ENCODE results near the gene FCER1G. TPM values are rescaled to one million over a fixed set of nuclear protein-coding genes. Genes with fewer than 3 reads are reported as not detected.

FCER1G gene
- 1.1 and 4.3 TPM in 2 replicates for total RNA-seq
- 4.8 and 14.5 TPM in 2 replicates for polyA plus RNA-seq

DNA sequence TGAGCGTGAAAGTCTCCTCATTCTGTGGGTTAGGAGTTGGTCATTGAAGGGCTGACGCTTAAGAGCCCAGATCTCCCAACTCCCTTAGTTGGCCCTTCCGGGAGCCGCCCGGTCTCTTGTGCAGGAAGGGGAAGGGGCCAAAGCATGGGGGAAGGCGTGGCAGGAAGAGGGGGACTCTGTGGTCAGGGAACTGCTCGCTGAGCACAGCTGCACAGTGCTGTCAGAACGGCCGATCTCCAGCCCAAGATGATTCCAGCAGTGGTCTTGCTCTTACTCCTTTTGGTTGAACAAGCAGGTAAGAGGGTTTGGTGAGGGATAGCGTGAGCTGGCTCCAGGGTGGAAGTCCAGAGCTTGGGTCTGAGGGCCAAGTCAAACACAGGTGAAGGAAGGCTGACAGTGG is at the start of gene FCER1G:
TSS of gene FCER1G (plus strand) at position 220 of the 400 bp plus-strand sequence. CDS start at position 247, 27 bp downstream.
- H3K36me3 ChIP-seq (replicated peaks; ENCODE audit: insufficient read depth, low read depth), result peaks cover 10% of the 10 kb centered on the region
- H4K20me1 ChIP-seq (ENCODE audit: insufficient read depth, poor library complexity, severe bottlenecking), result no peaks in the 10 kb centered on the region
- no peak for DNase-seq (ENCODE audit: low spot score)
- peaks cover 30% of the 10 kb centered on the region for H3K4me1 ChIP-seq (ENCODE audit: insufficient read depth)
- WGBS (ENCODE audit: low lambda C conversion rate, missing lambda C conversion rate), result 98% methylated on average over 10 of the region's 10 CpGs
- H3K9me3 ChIP-seq (ENCODE audit: low read depth), result no peaks in the 10 kb centered on the region
- peak within 1 kb of the TSS; percentile 46 for H3K27ac ChIP-seq
- peaks cover 13% of the 10 kb centered on the region for H3K79me2 ChIP-seq
- H2AFZ ChIP-seq, result no peak within 1 kb of the TSS
- H3K27me3 ChIP-seq, result no peaks in the 10 kb centered on the region
- TF ChIP-seq, protein P1, sequence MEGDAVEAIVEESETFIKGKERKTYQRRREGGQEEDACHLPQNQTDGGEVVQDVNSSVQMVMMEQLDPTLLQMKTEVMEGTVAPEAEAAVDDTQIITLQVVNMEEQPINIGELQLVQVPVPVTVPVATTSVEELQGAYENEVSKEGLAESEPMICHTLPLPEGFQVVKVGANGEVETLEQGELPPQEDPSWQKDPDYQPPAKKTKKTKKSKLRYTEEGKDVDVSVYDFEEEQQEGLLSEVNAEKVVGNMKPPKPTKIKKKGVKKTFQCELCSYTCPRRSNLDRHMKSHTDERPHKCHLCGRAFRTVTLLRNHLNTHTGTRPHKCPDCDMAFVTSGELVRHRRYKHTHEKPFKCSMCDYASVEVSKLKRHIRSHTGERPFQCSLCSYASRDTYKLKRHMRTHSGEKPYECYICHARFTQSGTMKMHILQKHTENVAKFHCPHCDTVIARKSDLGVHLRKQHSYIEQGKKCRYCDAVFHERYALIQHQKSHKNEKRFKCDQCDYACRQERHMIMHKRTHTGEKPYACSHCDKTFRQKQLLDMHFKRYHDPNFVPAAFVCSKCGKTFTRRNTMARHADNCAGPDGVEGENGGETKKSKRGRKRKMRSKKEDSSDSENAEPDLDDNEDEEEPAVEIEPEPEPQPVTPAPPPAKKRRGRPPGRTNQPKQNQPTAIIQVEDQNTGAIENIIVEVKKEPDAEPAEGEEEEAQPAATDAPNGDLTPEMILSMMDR (IDR thresholded peaks at IDR 0.05; ENCODE audit: poor library complexity), result no peak
- no peak for TF ChIP-seq EZH2phosphoT487 (IDR thresholded peaks at IDR 0.05; ENCODE audit: low read depth, severe bottlenecking, unreplicated experiment)
- TF ChIP-seq EZH2 (IDR thresholded peaks at IDR 0.05; ENCODE audit: borderline replicate concordance), result no peak
- H3K4me2 ChIP-seq, result no peak within 1 kb of the TSS
- no peaks in the 10 kb centered on the region for H3K9me2 ChIP-seq (replicated peaks; ENCODE audit: insufficient read depth)
- no peak within 1 kb of the TSS for H3K4me3 ChIP-seq

DNA sequence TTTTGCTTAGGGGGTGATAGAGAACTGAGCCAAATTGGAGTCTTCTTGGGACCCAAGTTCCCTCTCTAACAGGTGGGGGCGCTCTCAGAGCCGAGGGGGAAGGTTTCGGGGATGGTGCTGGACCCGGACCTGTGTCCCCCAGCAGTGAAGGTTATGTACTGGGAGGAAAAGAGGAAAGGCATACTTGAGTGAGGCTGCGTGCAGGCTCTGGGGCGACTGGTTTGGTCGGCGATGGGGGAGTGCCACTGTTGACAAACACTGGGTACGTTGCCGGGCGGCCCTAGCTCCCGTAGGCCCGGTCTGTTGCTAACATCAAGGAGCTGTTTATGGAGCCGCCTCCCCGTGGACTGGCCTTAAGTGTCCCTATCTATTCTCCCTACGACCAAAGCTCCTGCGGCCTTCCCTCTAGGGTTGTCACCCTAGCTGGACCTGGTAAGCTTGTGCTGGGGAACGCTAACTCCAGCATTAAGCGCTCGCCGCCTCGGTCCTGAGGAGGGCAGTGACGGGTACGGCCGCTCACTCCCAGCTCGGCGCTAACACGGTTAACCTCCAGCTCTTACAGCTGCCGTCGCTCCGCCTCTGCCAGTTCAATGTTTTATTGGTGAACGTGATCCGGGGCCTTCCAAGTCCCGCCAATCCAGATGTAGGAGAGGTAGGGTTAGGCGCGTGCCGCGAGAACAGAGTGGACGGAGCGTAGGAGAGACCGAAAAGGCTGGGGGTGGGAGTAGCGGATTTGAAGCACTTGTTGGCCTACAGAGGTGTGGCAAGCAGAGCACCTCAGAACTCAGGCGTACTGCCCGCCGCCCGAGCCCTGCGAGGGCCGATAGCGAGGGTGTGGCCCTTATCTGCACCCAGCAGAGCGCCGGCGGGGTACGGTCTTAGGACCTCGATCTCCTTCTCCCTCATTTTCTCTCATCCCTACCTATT is 49.1 kb upstream of the FCER1G start, which contains the start of gene PPOX:
TSS of gene PPOX (plus strand) at position 685 of the 927 bp plus-strand sequence. CDS start 422 bp downstream, outside the sequence.
- Histone ChIP-seq H3K4me3 (peak within 1 kb of the TSS; percentile 47), H4K20me1 (ENCODE audit: insufficient read depth, poor library complexity, severe bottlenecking) (no peaks in the 10 kb centered on the region), H3K27ac (peak within 1 kb of the TSS; percentile 85), H3K36me3 (replicated peaks; ENCODE audit: insufficient read depth, low read depth) (no peaks in the 10 kb centered on the region), H3K4me2 (peak within 1 kb of the TSS; percentile 74), H3K9me2 (replicated peaks; ENCODE audit: insufficient read depth) (no peaks in the 10 kb centered on the region), H3K4me1 (ENCODE audit: insufficient read depth) (peaks cover 11% of the 10 kb centered on the region), H3K27me3 (no peaks in the 10 kb centered on the region), H3K79me2 (peaks cover 6% of the 10 kb centered on the region), H2AFZ (peak within 1 kb of the TSS; percentile 74), H3K9me3 (ENCODE audit: low read depth) (no peaks in the 10 kb centered on the region)
- TF ChIP-seq, protein P1 (IDR thresholded peaks at IDR 0.05; ENCODE audit: poor library complexity), result peak; percentile 50
- no peak for TF ChIP-seq EZH2 (IDR thresholded peaks at IDR 0.05; ENCODE audit: borderline replicate concordance)
- WGBS (ENCODE audit: low lambda C conversion rate, missing lambda C conversion rate), result 1% methylated on average over 54 of the region's 54 CpGs
- DNase-seq (ENCODE audit: low spot score), result peak; percentile 98

DNA sequence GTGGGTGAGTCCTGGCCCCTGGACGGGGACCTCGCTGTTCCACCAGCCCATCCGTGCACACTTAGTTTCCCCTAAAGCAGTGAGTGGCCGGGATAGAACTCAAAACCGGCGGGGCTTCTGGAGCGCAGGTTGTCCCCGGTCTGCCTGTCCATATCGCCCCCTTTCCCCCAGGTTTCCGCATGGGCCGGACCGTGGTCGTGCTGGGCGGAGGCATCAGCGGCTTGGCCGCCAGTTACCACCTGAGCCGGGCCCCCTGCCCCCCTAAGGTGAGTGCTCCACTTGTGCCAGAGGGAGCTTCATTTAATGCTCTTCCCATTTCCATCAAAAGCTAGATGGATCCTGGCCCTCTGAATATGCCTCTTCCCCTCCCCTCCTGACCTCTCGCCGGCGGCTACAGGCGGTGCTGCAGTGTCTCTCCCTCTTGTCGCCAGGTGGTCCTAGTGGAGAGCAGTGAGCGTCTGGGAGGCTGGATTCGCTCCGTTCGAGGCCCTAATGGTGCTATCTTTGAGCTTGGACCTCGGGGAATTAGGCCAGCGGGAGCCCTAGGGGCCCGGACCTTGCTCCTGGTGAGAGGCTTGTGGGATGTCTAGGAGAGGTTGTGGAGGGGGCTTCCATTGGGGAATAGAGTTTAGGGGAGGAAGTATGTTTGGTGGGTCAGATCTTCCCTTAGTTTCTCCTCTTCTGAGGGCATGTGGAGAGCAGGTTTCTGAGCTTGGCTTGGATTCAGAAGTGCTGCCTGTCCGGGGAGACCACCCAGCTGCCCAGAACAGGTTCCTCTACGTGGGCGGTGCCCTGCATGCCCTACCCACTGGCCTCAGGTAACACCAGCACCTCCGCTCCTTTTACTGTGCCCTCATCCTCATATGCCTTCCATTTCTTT is 48.2 kb upstream of the FCER1G start:
- Histone ChIP-seq H4K20me1 (ENCODE audit: insufficient read depth, poor library complexity, severe bottlenecking) (no peaks in the 10 kb centered on the region), H3K79me2 (peaks cover 3% of the 10 kb centered on the region), H3K4me1 (ENCODE audit: insufficient read depth) (peaks cover 11% of the 10 kb centered on the region), H3K4me2 (peak overlapping the region; percentile 74), H3K9me2 (replicated peaks; ENCODE audit: insufficient read depth) (no peaks in the 10 kb centered on the region), H2AFZ (peak overlapping the region; percentile 74), H3K36me3 (replicated peaks; ENCODE audit: insufficient read depth, low read depth) (no peaks in the 10 kb centered on the region), H3K27me3 (no peaks in the 10 kb centered on the region), H3K27ac (peak overlapping the region; percentile 29), H3K4me3 (peak overlapping the region; percentile 47), H3K9me3 (ENCODE audit: low read depth) (no peaks in the 10 kb centered on the region)
- peak; percentile 36 for DNase-seq (ENCODE audit: low spot score)
- TF ChIP-seq, protein P1 (IDR thresholded peaks at IDR 0.05; ENCODE audit: poor library complexity), result no peak
- TF ChIP-seq EZH2 (IDR thresholded peaks at IDR 0.05; ENCODE audit: borderline replicate concordance) (no peak), EZH2phosphoT487 (IDR thresholded peaks at IDR 0.05; ENCODE audit: low read depth, severe bottlenecking, unreplicated experiment) (no peak)
- 8% methylated on average over 33 of the region's 33 CpGs for WGBS (ENCODE audit: low lambda C conversion rate, missing lambda C conversion rate)

Measured in hepatocyte (in vitro differentiated cells).